Type B pancreatic cell (in vitro differentiated cells): Measurements from ENCODE around the gene IFT20. TPM values are rescaled to one million over a fixed set of nuclear protein-coding genes. Genes with fewer than 3 reads are reported as not detected.

Experiments used
- DNase-seq: peaks from one replicate; pipeline ENCODE4 v3.0.0; 2021; ENCODE audit warnings: mixed read lengths; ENCODE audit not compliant: unreplicated experiment; ENCODE audit errors: extremely low spot score
- H3K27ac Mint-ChIP-seq: 2 replicates; pipeline ENCODE4 v1.8.0; 2021; ENCODE audit warnings: mild to moderate bottlenecking, mixed read lengths
- H3K27me3 Mint-ChIP-seq: 2 replicates; pipeline ENCODE4 v1.8.0; 2021; ENCODE audit warnings: mixed read lengths
- H3K36me3 Mint-ChIP-seq: 2 replicates; pipeline ENCODE4 v1.8.0; 2021; ENCODE audit warnings: mixed read lengths
- H3K4me1 Mint-ChIP-seq: one replicate; pipeline ENCODE4 v1.8.0; 2021; ENCODE audit warnings: mixed read lengths; ENCODE audit not compliant: unreplicated experiment
- H3K4me3 Mint-ChIP-seq: 2 replicates; pipeline ENCODE4 v1.8.0; 2021; ENCODE audit warnings: mild to moderate bottlenecking, mixed read lengths
- H3K9me3 Mint-ChIP-seq: 2 replicates; pipeline ENCODE4 v1.8.0; 2021; ENCODE audit warnings: mixed read lengths
- CTCF ChIP-seq: fragments of 200-600 bp; sonication (generic); conservative IDR thresholded peaks from 2 replicates; pipeline ENCODE4 v1.5.0; 2021; ENCODE audit warnings: antibody characterized with exemption, mild to moderate bottlenecking
- total RNA-seq: library from RNA; stranded (reverse); gene quantifications from 2 replicates; pipeline ENCODE4 v1.2.1, GENCODE V29; 2021; ENCODE audit warnings: low replicate concordance

The IFT20 gene
- total RNA-seq, 1 donor from 2014 or later: 43.6 TPM

- Mint-ChIP-seq H3K27ac (peak overlapping the region; percentile 25), H3K36me3 (no peaks in the 10 kb centered on the region), H3K4me1 (peaks cover 20% of the 10 kb centered on the region), H3K27me3 (no peaks in the 10 kb centered on the region), H3K9me3 (no peaks in the 10 kb centered on the region), H3K4me3 (peak overlapping the region; percentile 28)
- DNase-seq: no peak
- TF ChIP-seq CTCF: no peak
Observed at GRCh38 chr17:28338056-28338768, 2.9 kb upstream of the IFT20 start.

GRCh38 chr17:28335959-28336871 is 943 bp upstream of the IFT20 start:
- H3K9me3 Mint-ChIP-seq: no peaks in the 10 kb centered on the region
- no peaks in the 10 kb centered on the region for H3K27me3 Mint-ChIP-seq
- peaks cover 20% of the 10 kb centered on the region for H3K4me1 Mint-ChIP-seq
- no peak for TF ChIP-seq CTCF
- no peak for DNase-seq
- no peaks in the 10 kb centered on the region for H3K36me3 Mint-ChIP-seq
- H3K27ac Mint-ChIP-seq: peak overlapping the region; percentile 97
- peak overlapping the region; percentile 97 for H3K4me3 Mint-ChIP-seq

GRCh38 chr17:28334666-28335200 is 539 bp downstream of the IFT20 start:
- no peak for TF ChIP-seq CTCF
- Mint-ChIP-seq H3K9me3 (no peaks in the 10 kb centered on the region), H3K4me3 (peak overlapping the region; percentile 97), H3K4me1 (peaks cover 20% of the 10 kb centered on the region), H3K27ac (peak overlapping the region; percentile 97), H3K27me3 (no peaks in the 10 kb centered on the region), H3K36me3 (no peaks in the 10 kb centered on the region)
- no peak for DNase-seq

- no peaks in the 10 kb centered on the region for H3K9me3 Mint-ChIP-seq
Observed at GRCh38 chr17:28334171-28334570, 1.1 kb downstream of the IFT20 start.

More at GRCh38 chr17:28334171-28334570, 1.1 kb downstream of the IFT20 start:
- Mint-ChIP-seq H3K4me1 (peaks cover 20% of the 10 kb centered on the region), H3K36me3 (no peaks in the 10 kb centered on the region), H3K27ac (peak overlapping the region; percentile 97), H3K27me3 (no peaks in the 10 kb centered on the region), H3K4me3 (peak overlapping the region; percentile 97)
- no peak for DNase-seq
- TF ChIP-seq CTCF: no peak
